Astrocyte of the spinal cord (primary cell): ENCODE results near the gene TEFM.
"Not testable (repeated sequence)": the region's sequence is repeated elsewhere in the genome, so short reads cannot be mapped to it uniquely, and the experiment has no call there.

Source experiments
- DNase-seq: peaks from one replicate; pipeline ENCODE4 v3.0.0; 2011; ENCODE audit warnings: low read depth, low spot score
- H3K4me3 ChIP-seq: 2 replicates; pipeline ENCODE4 v1.5.1; 2011; ENCODE audit warnings: low read depth, mild to moderate bottlenecking, low read length, moderate library complexity
- in situ Hi-C: cut with HindIII; loops from 2 replicates; pipeline ENCODE4 v1.10.0; 2017; ENCODE audit warnings: low sequenced_read_pairs
- TF ChIP-seq, protein P1 (sequence below): IDR thresholded peaks from 2 replicates; pipeline ENCODE4 v1.5.1; 2012; ENCODE audit warnings: low read depth, mild to moderate bottlenecking, low read length, inconsistent platforms

TEFM gene

DNA sequence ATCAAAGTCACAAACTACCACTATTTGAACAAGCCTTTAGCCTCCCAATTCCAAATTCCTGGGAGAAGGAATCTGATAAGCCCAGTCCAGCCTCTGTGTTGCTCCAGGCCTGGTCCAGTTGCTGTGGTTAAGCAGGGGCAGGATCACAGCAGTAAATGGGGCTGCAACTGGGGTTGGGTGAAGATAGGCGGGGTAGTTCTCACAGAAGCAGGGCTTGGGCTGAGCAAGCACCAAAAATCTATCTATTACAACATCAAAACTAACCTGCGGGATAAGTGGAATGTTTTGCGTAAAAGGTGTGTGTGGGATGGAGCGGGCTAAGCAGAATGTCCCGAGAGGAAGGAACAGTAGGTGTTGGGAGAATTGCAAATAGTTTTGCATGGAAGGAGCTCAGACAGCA, 41.8 kb upstream of the TEFM start:
- DNase-seq, result no peak
- in situ Hi-C loops, result no loop called here
- no peak overlapping the region for H3K4me3 ChIP-seq
- TF ChIP-seq, protein P1, sequence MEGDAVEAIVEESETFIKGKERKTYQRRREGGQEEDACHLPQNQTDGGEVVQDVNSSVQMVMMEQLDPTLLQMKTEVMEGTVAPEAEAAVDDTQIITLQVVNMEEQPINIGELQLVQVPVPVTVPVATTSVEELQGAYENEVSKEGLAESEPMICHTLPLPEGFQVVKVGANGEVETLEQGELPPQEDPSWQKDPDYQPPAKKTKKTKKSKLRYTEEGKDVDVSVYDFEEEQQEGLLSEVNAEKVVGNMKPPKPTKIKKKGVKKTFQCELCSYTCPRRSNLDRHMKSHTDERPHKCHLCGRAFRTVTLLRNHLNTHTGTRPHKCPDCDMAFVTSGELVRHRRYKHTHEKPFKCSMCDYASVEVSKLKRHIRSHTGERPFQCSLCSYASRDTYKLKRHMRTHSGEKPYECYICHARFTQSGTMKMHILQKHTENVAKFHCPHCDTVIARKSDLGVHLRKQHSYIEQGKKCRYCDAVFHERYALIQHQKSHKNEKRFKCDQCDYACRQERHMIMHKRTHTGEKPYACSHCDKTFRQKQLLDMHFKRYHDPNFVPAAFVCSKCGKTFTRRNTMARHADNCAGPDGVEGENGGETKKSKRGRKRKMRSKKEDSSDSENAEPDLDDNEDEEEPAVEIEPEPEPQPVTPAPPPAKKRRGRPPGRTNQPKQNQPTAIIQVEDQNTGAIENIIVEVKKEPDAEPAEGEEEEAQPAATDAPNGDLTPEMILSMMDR, result no peak

DNA sequence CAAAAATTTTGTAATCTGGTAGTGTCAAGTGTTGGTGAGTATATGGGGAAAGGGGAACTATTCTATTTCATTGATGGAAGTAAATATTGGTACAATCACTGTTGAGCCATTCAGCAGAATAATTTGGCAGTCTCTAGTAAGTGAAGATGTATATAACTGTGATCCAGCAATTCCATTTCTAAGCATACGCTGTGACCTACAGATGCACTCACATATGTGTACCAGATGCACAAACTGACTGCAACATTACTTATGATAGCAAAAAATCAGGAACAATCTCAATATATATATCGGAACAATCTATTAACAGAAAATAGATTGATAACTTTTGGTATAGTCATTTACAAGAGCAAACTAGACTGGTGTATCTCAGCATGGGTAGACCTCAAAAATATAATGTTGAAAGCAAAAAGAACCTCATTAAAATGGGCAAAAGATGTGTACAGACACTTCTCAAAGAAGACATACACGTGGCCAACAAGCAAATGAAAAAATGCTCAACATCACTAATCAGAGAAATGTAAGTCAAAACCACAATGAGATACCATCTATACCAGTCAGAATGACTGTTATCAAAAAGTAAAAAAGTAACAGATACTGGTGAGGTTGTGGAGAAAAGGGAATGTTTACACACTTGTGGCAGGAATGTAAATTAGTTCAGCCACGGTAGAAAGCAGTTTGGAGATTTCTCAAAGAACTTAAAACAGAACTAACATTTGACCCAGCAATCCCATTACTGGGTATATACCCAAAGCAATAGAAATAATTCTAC, 36.5 kb upstream of the TEFM start:
- H3K4me3 ChIP-seq, result no peak overlapping the region
- TF ChIP-seq, protein P1, result no peak
- DNase-seq, result no peak
- in situ Hi-C loops, result no loop called here

DNA sequence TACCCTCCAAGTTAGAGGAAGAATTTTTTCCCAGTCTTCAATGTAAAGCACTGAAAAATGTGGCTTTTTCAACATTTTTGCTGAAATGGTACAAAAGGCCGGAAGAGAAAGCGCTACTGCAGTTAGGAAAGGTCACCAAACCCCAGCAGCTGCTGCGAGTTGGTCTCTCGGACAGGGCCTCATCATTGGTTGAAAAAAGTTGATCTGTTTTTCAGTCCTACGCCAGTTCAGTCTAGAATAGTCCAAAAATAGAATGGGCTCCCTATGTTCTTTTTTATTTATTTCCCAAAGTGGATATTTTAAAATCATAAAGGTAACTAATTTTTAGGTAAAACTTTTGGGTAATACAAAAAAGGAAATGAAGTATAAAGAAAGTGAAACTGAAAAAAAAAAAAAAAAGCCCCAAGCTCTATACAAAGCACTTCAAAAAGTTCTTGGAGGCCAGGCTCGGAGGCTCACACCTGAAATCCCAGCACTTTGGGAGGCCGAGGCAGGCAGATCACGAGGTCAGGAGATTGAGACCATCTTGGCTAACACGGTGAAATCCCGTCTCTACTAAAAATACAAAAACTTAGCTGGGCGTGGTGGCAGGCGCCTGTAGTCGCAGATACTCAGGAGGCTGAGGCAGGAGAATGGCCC, 33.1 kb upstream of the TEFM start:
- no peak for DNase-seq
- in situ Hi-C loops, result no loop called here
- TF ChIP-seq, protein P1, result no peak
- no peak overlapping the region for H3K4me3 ChIP-seq

DNA sequence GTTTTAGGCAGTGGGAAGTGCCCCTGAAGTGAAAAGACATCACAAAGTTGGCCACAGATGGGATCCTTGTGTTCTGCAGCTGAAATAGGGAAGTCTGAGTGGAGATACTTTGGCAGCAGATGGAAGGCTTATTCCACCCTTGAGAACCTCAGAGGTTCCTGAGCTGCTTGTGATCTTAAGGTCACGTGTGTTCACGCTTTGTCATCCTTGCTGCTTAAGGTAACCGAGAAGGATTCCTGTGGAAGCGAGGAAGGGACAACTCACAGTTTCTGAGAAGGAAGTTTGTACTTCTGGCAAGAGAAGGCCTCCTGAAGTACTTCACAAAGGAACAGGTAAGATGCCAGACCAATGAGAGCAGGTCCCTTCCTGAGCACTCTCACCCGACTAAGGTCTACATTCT, 27.9 kb upstream of the TEFM start:
- DNase-seq, result no peak
- no peak overlapping the region for H3K4me3 ChIP-seq
- in situ Hi-C loops, result no loop called here
- TF ChIP-seq, protein P1, result no peak

DNA sequence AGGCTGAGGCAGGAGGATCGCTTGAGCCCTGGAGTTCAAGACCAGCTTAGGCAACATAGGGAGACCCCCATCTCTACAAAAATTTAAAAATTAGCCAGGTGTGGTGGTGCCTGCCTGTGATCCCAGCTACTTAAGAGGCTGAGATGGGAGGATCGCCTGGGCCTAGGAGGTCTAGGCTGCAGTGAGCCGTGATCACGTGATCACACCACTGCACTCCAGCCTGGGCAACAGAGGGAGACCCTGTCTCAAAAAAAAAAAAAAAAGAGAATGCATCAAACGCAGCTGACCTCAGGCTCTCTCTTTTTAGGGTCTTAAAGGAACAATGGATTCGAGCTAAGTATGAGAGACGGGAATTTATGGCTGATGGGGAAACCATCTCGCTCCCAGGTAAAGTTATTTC, 25.5 kb upstream of the TEFM start:
- H3K4me3 ChIP-seq, in situ Hi-C loops, DNase-seq: not testable (repeated sequence)

DNA sequence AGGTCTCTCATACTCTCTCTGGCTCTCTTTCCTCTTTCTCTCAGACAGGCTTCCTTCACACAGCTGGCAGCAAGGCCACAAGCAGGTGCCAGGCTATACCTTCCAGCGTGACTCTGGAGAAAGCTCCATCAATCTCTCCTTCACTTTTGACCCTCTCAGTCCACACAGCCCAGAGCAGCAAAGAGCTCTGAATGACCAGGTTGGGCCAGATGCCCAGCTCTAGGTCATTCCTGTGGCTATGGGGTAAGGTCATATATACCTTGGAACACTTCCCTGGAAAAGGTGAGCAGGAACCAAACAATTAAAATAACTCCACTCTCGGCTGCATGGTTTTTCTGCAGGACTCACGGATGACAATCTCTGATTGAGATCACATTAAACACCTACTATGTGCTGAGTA, 24.5 kb upstream of the TEFM start:
- H3K4me3 ChIP-seq, result no peak overlapping the region
- TF ChIP-seq, protein P1, result no peak
- DNase-seq, result no peak
- in situ Hi-C loops, result no loop called here

DNA sequence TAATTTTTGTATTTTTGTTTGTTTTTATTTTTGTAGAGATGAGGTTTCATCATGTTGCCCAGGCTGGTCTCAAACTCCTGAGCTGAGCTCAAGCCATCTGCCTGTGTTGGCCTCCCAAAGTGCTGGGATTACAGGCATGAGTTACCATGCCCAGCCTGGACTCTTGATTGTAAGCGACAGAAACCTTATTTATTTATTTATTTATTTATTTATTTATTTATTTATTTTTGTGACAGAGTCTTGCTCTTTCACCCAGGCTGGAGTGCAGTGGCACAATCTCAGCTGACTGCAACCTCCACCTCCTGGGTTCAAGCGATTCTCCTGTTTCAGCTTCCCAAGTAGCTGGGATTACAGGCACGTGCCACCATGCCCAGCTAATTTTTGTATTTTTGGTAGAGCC, 23.8 kb upstream of the TEFM start:
- DNase-seq, in situ Hi-C loops: not testable (repeated sequence)

More for the DNA sequence above, 23.8 kb upstream of the TEFM start:
- not testable (repeated sequence) for H3K4me3 ChIP-seq
